ENCODE measurements around the gene PRR33.
"Not testable (repeated sequence)": the region's sequence is repeated elsewhere in the genome, so short reads cannot be mapped to it uniquely, and the experiment has no call there.

The PRR33 gene

GRCh38 chr11:1888347-1888753 is 3.3 kb downstream of the PRR33 start:
- DNase-seq: no peak

GRCh38 chr11:1887451-1888346 is 4.0 kb downstream of the PRR33 start:
- no peak for DNase-seq

- DNase-seq: not testable (repeated sequence)
Observed at GRCh38 chr11:1886551-1886950, 5.1 kb downstream of the PRR33 start.

- DNase-seq: no peak
Observed at GRCh38 chr11:1884303-1884700, 7.4 kb downstream of the PRR33 start.

- DNase-seq: no peak
Observed at GRCh38 chr11:1883346-1884302, 8.1 kb downstream of the PRR33 start.

- DNase-seq: peak; percentile 29
Observed at GRCh38 chr11:1882265-1883238, 9.1 kb downstream of the PRR33 start.

- DNase-seq: no peak
Observed at GRCh38 chr11:1881442-1882264, 10.0 kb downstream of the PRR33 start.

GRCh38 chr11:1880746-1881441 is 10.8 kb downstream of the PRR33 start:
- no peak for DNase-seq

GRCh38 chr11:1879941-1880720 is 11.6 kb downstream of the PRR33 start:
- DNase-seq: no peak

GRCh38 chr11:1879342-1879940 is 12.3 kb downstream of the PRR33 start:
- no peak for DNase-seq

- no peak for DNase-seq
Observed at GRCh38 chr11:1878137-1879031, 13.3 kb downstream of the PRR33 start.

GRCh38 chr11:1877211-1878136 is 14.2 kb downstream of the PRR33 start:
- no peak for DNase-seq

- no peak for DNase-seq
Observed at GRCh38 chr11:1876361-1877063, 15.2 kb downstream of the PRR33 start.

- DNase-seq: not testable (repeated sequence)
Observed at GRCh38 chr11:1875851-1876301, 15.8 kb downstream of the PRR33 start.

GRCh38 chr11:1875093-1875850 is 16.4 kb downstream of the PRR33 start:
- DNase-seq: no peak
